Endothelial cell of hepatic sinusoid (primary cell): ENCODE results near the gene SIGLEC12.
"Not testable (repeated sequence)": the region's sequence is repeated elsewhere in the genome, so short reads cannot be mapped to it uniquely, and the experiment has no call there.

ENCODE experiments used
- in situ Hi-C: cut with HindIII; loops from 2 replicates; pipeline ENCODE4 v1.10.0; 2017; ENCODE audit warnings: low sequenced_read_pairs

Gene SIGLEC12

GRCh38 chr19:51461723-51462161 is 39.9 kb downstream of the SIGLEC12 start:
- in situ Hi-C loops: no loop called here

GRCh38 chr19:51460164-51460992 is 41.2 kb downstream of the SIGLEC12 start:
- in situ Hi-C loops: no loop called here

- in situ Hi-C loops: no loop called here
Observed at GRCh38 chr19:51458899-51459505, 42.6 kb downstream of the SIGLEC12 start.

GRCh38 chr19:51458051-51458645 is 43.5 kb downstream of the SIGLEC12 start, which contains the start of gene SIGLEC8:
TSS of gene SIGLEC8 (minus strand) at chr19:51458454. CDS start at chr19:51458387, 67 bp downstream.
- in situ Hi-C loops: no loop called here

- in situ Hi-C loops: no loop called here
Observed at GRCh38 chr19:51457351-51458013, 44.1 kb downstream of the SIGLEC12 start.

- in situ Hi-C loops: no loop called here
Observed at GRCh38 chr19:51456541-51457290, 44.9 kb downstream of the SIGLEC12 start.

- in situ Hi-C loops: no loop called here
Observed at GRCh38 chr19:51450730-51451307, 50.8 kb downstream of the SIGLEC12 start.

GRCh38 chr19:51448411-51449016 is 53.1 kb downstream of the SIGLEC12 start:
- in situ Hi-C loops: no loop called here

GRCh38 chr19:51448011-51448410 is 53.6 kb downstream of the SIGLEC12 start:
- in situ Hi-C loops: no loop called here

GRCh38 chr19:51447510-51447909 is 54.1 kb downstream of the SIGLEC12 start:
- in situ Hi-C loops: not testable (repeated sequence)

- in situ Hi-C loops: no loop called here
Observed at GRCh38 chr19:51441410-51442390, 59.9 kb downstream of the SIGLEC12 start.
